ENCODE data around the gene TMEM215. TPM values are rescaled to one million over a fixed set of nuclear protein-coding genes. Genes with fewer than 3 reads are reported as not detected.

The TMEM215 gene
- total and polyA plus RNA-seq, 2 donors (not counting 3 experiments of a cell fraction or from before 2014, with no cell fraction given): not detected

- H3K9me3 ChIP-seq (replicated peaks; ENCODE audit: control insufficient read depth, insufficient read depth, low read length): no peaks in the 10 kb centered on the region
- H3K4me2 ChIP-seq (ENCODE audit: insufficient read depth, low read length): no peak overlapping the region
- no peak overlapping the region for H3K9ac ChIP-seq (replicated peaks; ENCODE audit: extremely low read depth, insufficient read depth, low read length)
- H3K9me1 ChIP-seq (replicated peaks; ENCODE audit: control insufficient read depth, extremely low read depth, insufficient read depth, low read length): no peaks in the 10 kb centered on the region
- H3K4me1 ChIP-seq (ENCODE audit: control insufficient read depth, extremely low read depth, insufficient read depth, low read length): no peaks in the 10 kb centered on the region
- no peaks in the 10 kb centered on the region for H4K20me1 ChIP-seq (replicated peaks; ENCODE audit: control insufficient read depth, extremely low read depth, insufficient read depth, low read length)
- no peak for FAIRE-seq
- no peak for TF ChIP-seq POLR2A (IDR thresholded peaks at IDR 0.05; ENCODE audit: low read depth, low read length)
- no peak for TF ChIP-seq MAX (IDR thresholded peaks at IDR 0.05; ENCODE audit: insufficient read depth, insufficient read length)
- TF ChIP-seq CTCF (IDR thresholded peaks at IDR 0.05; ENCODE audit: extremely low read depth in 1 of 2, insufficient read depth in 1 of 2, low read depth in 1 of 2, low read length in 2 of 2): no peak
- TF ChIP-seq POLR2AphosphoS5 (IDR thresholded peaks at IDR 0.05; ENCODE audit: insufficient read depth, low read depth, low read length): no peak
- no peak for TF ChIP-seq GATA2 (IDR thresholded peaks at IDR 0.05; ENCODE audit: insufficient read depth, insufficient read length, low read depth, low read length)
- TF ChIP-seq MYC (IDR thresholded peaks at IDR 0.05; ENCODE audit: low read depth, low read length): no peak
- TF ChIP-seq EZH2 (IDR thresholded peaks at IDR 0.05; ENCODE audit: borderline replicate concordance, low read depth, low read length, severe bottlenecking): no peak
- no peak for TF ChIP-seq JUN (IDR thresholded peaks at IDR 0.05; ENCODE audit: borderline replicate concordance, insufficient read depth, insufficient read length, low read depth)
- TF ChIP-seq FOS (IDR thresholded peaks at IDR 0.05; ENCODE audit: borderline replicate concordance, insufficient read depth, low read length): no peak
- dilution Hi-C loops (cut with MboI; ENCODE audit: extremely low pct_ligation_motif_present, low sequenced_read_pairs): no loop called here
- no peak for DNase-seq (ENCODE audit: low read depth, low spot score)
- no peak overlapping the region for H2AFZ ChIP-seq (ENCODE audit: low read depth, low read length)
- no peak overlapping the region for H3K27ac ChIP-seq (ENCODE audit: insufficient read depth, low read depth, low read length)
- no peaks in the 10 kb centered on the region for H3K36me3 ChIP-seq (ENCODE audit: control insufficient read depth in 2 of 2, extremely low read depth in 1 of 2, insufficient read depth in 2 of 2, low read length in 2 of 2)
- no peaks in the 10 kb centered on the region for H3K27me3 ChIP-seq (ENCODE audit: control insufficient read depth in 2 of 2, insufficient read depth in 2 of 2, low read length in 2 of 2)
- no peaks in the 10 kb centered on the region for H3K79me2 ChIP-seq (ENCODE audit: control insufficient read depth, insufficient read depth, low read length)
- POLR2A ChIA-PET: no interaction called here
- no peak overlapping the region for H3K4me3 ChIP-seq (replicated peaks in 1 of 3; ENCODE audit: insufficient read depth in 1 of 3, low read depth in 1 of 3, low read length in 3 of 3)
- CTCF ChIA-PET: no interaction called here
- BruUV-seq (replicated peaks): no TSS peak
- intact Hi-C loops (cut with micrococcal nuclease): no loop called here
Measured at GRCh38 chr9:32823101-32823500, 39.8 kb downstream of the TMEM215 start.

Data from endothelial cell of umbilical vein (primary cell).